Activated naive CD4-positive, alpha-beta T cell treated with anti-CD3 and anti-CD28 coated beads, Interleukin-2, amount 10 ng/mL, durations not matched to agents 7 days and 5 days (primary cell): Measurements from ENCODE around the gene SAMSN1.

Source experiments
- CTCF ChIA-PET: fragments of 350-600 bp; sonication (Branson Sonifier 250); formaldehyde crosslinking; loops from one replicate; lab custom pipeline; 2021; ENCODE audit warnings: antibody characterized with exemption; lab: Charles Lee
- DNase-seq: peaks from one replicate; pipeline ENCODE4 v3.0.0-alpha.2; 2020
- H3K27ac Mint-ChIP-seq: one replicate; pipeline ENCODE4 v1.8.0; 2021; ENCODE audit warnings: mild to moderate bottlenecking, moderate library complexity, mixed read lengths
- H3K27me3 Mint-ChIP-seq: one replicate; pipeline ENCODE4 v1.8.0; 2021; ENCODE audit warnings: mild to moderate bottlenecking, mixed read lengths
- H3K36me3 Mint-ChIP-seq: one replicate; pipeline ENCODE4 v1.8.0; 2021; ENCODE audit warnings: mixed read lengths
- H3K4me1 Mint-ChIP-seq: one replicate; pipeline ENCODE4 v1.8.0; 2021; ENCODE audit warnings: mixed read lengths
- H3K4me3 Mint-ChIP-seq: one replicate; pipeline ENCODE4 v1.8.0; 2021; ENCODE audit warnings: mild to moderate bottlenecking, moderate library complexity, mixed read lengths
- H3K9me3 Mint-ChIP-seq: one replicate; pipeline ENCODE4 v1.8.0; 2021; ENCODE audit warnings: mixed read lengths

SAMSN1 gene

DNA sequence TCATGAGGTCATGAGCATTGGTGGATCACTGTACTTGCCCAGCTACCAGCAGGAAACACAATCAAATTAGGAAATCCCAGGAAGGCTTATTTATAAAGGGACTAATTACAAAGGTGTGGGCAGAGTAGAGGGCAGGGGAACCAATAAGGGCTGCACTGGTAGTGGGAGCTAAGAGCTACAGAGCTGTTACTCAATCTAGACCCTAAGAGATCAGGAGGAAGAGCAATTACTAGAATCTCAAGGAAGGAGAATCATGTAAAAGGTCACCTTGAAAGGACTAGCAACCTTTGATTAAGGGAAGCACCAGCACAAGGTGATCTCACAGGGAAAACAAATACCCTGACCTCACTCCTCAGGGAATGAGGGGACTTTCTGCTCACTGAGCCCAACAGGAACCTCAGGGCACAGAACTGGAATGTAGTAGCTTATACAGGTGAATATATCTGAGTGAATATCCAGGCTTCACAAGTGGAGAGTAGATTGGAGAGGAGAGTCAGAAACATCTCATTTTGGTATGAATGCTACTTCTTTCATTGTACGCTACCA, 66.8 kb downstream of the SAMSN1 start:
- peaks cover 4% of the 10 kb centered on the region for H3K27me3 Mint-ChIP-seq
- no peak for DNase-seq
- CTCF ChIA-PET: no interaction called here
- H3K36me3 Mint-ChIP-seq: peaks cover 30% of the 10 kb centered on the region
- peaks cover 45% of the 10 kb centered on the region for H3K4me1 Mint-ChIP-seq
- no peak overlapping the region for H3K4me3 Mint-ChIP-seq
- peaks cover 22% of the 10 kb centered on the region for H3K9me3 Mint-ChIP-seq
- H3K27ac Mint-ChIP-seq: no peak overlapping the region

DNA sequence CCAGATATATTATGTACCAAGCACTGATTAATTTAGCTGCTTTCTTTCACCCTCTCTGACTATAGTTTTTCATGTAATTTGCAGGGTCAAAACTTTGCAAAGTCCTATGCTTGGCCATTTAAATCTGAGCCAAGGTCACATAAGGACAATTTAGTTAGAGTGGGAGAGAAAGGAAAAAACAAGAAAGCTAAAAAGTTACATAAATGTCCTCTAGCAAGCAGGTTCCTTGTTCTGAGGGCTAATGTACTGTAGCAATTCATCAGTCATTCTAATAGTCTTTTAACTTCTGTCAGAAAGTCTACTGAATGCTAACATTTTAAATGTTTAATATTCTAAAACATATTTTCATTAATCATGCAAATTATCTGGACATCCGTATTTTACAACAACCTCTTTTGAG, 68.3 kb downstream of the SAMSN1 start:
- Mint-ChIP-seq H3K27me3 (peaks cover 4% of the 10 kb centered on the region), H3K9me3 (peaks cover 11% of the 10 kb centered on the region), H3K36me3 (peaks cover 15% of the 10 kb centered on the region), H3K4me3 (no peak overlapping the region), H3K27ac (no peak overlapping the region), H3K4me1 (peaks cover 32% of the 10 kb centered on the region)
- no peak for DNase-seq
- CTCF ChIA-PET: interaction anchor here (1.0 kb wide), 1 partner anchor 28 kb away, joined by 3 read pairs; no protein-coding TSS in a partner anchor

DNA sequence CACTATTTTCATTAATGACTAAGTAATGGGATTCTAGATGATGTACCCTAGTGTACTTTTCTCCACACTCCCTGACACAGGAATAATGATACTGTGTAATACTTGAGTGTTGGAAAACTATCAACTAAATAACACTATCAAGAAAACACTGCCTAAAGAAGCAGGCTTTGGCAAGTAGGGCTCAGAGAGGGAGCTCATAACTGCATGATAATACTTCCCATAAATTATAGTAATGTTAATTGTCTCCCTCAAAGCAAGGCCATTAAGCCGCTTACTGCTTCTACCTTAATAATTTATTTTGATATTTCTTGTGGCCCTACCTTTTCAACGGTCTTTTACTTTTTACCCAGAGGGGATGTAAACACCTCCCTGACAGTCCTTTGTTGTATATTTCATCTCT, 69.0 kb downstream of the SAMSN1 start:
- Mint-ChIP-seq H3K27ac (no peak overlapping the region), H3K27me3 (peaks cover 4% of the 10 kb centered on the region), H3K9me3 (peaks cover 10% of the 10 kb centered on the region), H3K4me1 (peaks cover 27% of the 10 kb centered on the region), H3K36me3 (peaks cover 11% of the 10 kb centered on the region), H3K4me3 (no peak overlapping the region)
- DNase-seq: no peak
- CTCF ChIA-PET: interaction anchor here (1.0 kb wide), 1 partner anchor 29 kb away, joined by 3 read pairs; no protein-coding TSS in a partner anchor

DNA sequence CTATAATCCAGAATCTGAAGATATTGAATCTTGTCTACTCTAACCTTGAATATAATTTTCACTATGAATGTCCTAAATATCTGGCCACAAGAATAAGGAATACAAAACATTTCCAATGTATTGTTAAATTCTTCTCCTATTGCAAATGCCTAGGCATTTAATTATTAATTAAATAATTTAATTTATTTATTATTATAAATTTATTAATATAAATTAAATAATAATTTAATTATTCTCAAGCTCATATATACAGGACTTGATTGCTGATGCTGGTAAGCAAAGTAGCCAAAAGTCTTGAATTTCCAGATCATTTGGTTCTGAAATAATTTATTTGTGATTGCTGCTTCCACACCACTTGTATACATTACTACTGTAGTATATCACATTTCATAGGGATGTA, 71.1 kb downstream of the SAMSN1 start:
- H3K4me3 Mint-ChIP-seq: no peak overlapping the region
- CTCF ChIA-PET: no interaction called here
- peaks cover 8% of the 10 kb centered on the region for H3K36me3 Mint-ChIP-seq
- H3K27ac Mint-ChIP-seq: no peak overlapping the region
- H3K27me3 Mint-ChIP-seq: peaks cover 4% of the 10 kb centered on the region
- H3K9me3 Mint-ChIP-seq: peaks cover 9% of the 10 kb centered on the region
- DNase-seq: no peak
- H3K4me1 Mint-ChIP-seq: peaks cover 8% of the 10 kb centered on the region

DNA sequence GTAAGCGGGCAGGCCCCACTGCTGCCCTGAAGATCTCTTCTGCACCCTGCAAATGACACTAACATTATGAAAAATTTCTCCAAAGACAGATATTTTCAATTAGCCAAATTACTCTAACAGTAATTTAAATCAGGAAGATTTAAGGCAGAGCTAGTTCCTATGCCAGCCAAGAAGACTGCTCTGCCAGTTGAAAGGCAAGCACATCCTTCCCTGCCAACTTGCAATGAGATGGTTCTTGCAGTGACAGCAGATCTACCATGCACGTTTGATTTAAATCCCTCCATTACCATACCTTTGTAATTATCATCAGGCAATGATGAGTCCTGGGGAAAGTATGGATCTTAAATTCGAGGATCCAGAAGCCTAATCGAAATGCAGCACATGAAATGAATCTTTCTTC, 76.5 kb downstream of the SAMSN1 start:
- CTCF ChIA-PET: no interaction called here
- H3K9me3 Mint-ChIP-seq: peaks cover 11% of the 10 kb centered on the region
- no peak for DNase-seq
- no peaks in the 10 kb centered on the region for H3K27me3 Mint-ChIP-seq
- H3K4me3 Mint-ChIP-seq: no peak overlapping the region
- no peaks in the 10 kb centered on the region for H3K36me3 Mint-ChIP-seq
- no peaks in the 10 kb centered on the region for H3K4me1 Mint-ChIP-seq
- no peak overlapping the region for H3K27ac Mint-ChIP-seq

DNA sequence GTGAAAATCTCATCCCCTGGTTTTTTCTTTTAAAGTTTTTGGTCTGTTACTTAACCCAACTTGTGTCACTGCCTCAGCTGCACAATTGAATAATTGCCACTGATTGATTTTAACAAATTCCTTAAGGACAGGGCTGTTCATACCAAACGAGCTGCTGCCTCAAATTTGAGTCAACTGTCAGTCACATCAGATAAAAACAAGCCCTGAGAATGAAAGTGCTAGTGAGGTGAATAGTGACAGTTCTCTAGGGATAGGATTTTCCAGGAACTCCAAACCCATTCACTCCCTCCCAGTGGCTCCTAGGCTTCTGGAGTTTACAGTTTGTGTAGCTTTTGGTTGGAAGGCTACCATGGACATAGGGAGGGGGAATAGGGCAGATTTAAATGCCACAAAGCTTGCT, 79.4 kb downstream of the SAMSN1 start:
- DNase-seq: no peak
- H3K4me3 Mint-ChIP-seq: no peak overlapping the region
- H3K27ac Mint-ChIP-seq: no peak overlapping the region
- no peaks in the 10 kb centered on the region for H3K4me1 Mint-ChIP-seq
- peaks cover 11% of the 10 kb centered on the region for H3K9me3 Mint-ChIP-seq
- H3K27me3 Mint-ChIP-seq: no peaks in the 10 kb centered on the region
- no peaks in the 10 kb centered on the region for H3K36me3 Mint-ChIP-seq
- CTCF ChIA-PET: no interaction called here

- no peaks in the 10 kb centered on the region for H3K9me3 Mint-ChIP-seq
- peaks cover 30% of the 10 kb centered on the region for H3K4me1 Mint-ChIP-seq
- no peak for DNase-seq
- H3K4me3 Mint-ChIP-seq: no peak overlapping the region
- CTCF ChIA-PET: no interaction called here
- H3K27ac Mint-ChIP-seq: no peak overlapping the region
- no peaks in the 10 kb centered on the region for H3K27me3 Mint-ChIP-seq
- no peaks in the 10 kb centered on the region for H3K36me3 Mint-ChIP-seq
Observed at GRCh38 chr21:14457762-14458161, 88.4 kb downstream of the SAMSN1 start.

DNA sequence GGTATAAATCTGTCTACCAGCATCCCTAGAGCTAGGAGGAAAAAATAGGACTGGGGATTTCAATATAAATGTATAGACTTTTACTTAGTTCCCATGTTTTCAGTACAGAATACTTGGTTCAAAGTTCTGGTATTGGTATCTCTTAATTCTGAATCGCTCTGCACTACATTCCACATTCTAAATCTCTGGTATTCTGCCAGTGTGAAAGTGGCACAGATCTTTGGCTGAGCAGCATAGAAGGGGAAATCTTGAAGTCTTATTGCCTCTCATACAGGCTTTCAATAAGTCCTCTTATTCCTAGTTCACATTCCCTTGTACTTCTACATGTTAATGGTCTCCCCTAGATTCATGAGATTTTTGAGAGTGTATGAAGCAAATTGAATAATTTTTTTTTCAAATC, 89.2 kb downstream of the SAMSN1 start:
- H3K4me1 Mint-ChIP-seq: peaks cover 32% of the 10 kb centered on the region
- H3K4me3 Mint-ChIP-seq: no peak overlapping the region
- CTCF ChIA-PET: no interaction called here
- no peak overlapping the region for H3K27ac Mint-ChIP-seq
- no peaks in the 10 kb centered on the region for H3K27me3 Mint-ChIP-seq
- no peaks in the 10 kb centered on the region for H3K36me3 Mint-ChIP-seq
- DNase-seq: no peak
- no peaks in the 10 kb centered on the region for H3K9me3 Mint-ChIP-seq

DNA sequence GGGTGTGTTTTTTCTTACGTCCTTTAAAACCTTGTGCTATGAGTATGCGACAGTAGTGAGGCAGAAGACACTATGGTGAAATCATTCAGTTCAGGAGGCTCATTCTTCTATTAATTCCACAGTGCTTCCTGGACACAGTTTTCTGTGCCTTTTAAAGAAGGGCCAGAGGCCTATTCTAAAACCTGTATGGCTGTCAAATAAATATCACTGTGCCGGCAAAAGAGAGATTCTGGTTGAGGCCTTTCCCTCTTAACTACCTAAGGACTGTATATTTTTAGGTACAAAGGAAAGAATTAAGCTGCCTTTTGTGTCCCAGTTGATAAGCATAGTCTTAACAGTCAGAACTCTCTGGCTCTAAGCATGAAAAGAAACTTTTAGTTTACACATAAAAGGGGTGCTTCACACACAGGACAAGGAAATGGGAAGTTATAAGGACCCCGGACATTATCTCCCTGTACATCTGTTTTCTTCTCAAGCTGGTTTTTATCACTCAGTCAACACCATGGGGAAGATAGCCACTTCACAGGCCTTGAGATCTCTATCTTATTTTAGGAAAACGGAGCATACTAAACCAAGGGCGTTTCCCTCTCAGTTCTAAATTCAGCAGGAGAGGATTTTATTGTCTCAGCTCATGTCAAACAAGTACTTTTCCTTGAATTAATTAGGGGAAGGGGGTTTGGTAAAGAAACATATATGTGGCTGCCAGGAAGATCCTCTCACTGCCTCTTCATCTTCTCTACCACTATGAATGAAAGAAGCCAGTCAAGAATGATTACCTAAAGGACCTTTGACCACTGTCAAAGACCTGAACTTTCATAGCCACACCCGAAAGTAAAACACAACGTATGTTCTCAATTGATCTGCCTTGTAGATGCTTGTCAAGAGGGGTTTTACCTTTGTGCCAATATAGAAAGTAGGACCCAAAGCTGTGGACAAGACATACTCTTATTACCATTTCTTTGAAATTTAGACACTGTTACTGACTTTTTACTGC, 91.8 kb downstream of the SAMSN1 start:
- peak overlapping the region; percentile 79 for H3K27ac Mint-ChIP-seq
- no peak overlapping the region for H3K4me3 Mint-ChIP-seq
- no peaks in the 10 kb centered on the region for H3K27me3 Mint-ChIP-seq
- no peaks in the 10 kb centered on the region for H3K9me3 Mint-ChIP-seq
- H3K4me1 Mint-ChIP-seq: peaks cover 35% of the 10 kb centered on the region
- CTCF ChIA-PET: interaction anchor here (0.8 to 2.9 kb wide), 2 partner anchors 27 to 284 kb away, joined by 3 to 16 read pairs; no protein-coding TSS in a partner anchor
- DNase-seq: no peak
- no peaks in the 10 kb centered on the region for H3K36me3 Mint-ChIP-seq

DNA sequence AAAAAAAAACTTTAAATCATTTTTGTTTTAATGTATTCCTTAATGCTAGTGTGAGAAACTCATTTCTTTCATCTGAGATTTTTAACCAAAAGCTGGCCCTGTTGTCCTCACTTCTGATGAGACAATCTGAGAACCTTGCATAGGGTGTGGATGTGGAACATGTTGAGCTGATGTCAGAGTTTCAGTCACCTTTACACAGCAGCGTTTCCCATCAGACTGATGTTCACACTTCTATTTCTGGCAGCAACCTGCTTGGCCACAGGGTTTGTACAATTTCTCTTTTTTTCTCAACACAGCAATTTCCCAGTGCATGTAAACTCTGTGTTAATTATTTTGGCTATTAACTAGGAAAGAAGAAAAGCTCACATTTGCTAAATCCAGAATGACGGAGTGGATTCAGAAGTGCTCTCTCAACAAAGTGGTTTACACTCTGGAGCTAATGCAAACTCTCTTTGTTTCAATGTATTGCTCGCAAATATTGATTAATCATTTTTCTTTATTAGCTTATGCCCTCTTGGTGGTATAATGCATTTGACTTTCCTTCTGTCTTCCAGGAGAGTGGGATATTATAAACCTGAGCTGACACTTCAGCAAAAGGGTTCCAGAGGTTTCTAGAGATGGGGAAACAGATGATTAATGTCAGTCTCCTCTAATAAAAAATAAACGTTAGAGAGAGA, 92.6 kb downstream of the SAMSN1 start:
- CTCF ChIA-PET: interaction anchor here (0.8 to 2.9 kb wide), 4 partner anchors 28 to 284 kb away, joined by 3 to 16 read pairs (median 4); no protein-coding TSS in a partner anchor
- no peak overlapping the region for H3K4me3 Mint-ChIP-seq

GRCh38 chr21:14452727-14453241, 93.3 kb downstream of the SAMSN1 start:
- H3K27ac Mint-ChIP-seq: peak overlapping the region; percentile 12
- H3K27me3 Mint-ChIP-seq: no peaks in the 10 kb centered on the region
- CTCF ChIA-PET: interaction anchor here (0.7 to 2.9 kb wide), 4 partner anchors 80 to 1108 kb away, joined by 3 to 16 read pairs (median 4); no protein-coding TSS in a partner anchor
- H3K4me1 Mint-ChIP-seq: peaks cover 38% of the 10 kb centered on the region
- DNase-seq: no peak
- H3K36me3 Mint-ChIP-seq: no peaks in the 10 kb centered on the region
- no peak overlapping the region for H3K4me3 Mint-ChIP-seq
- H3K9me3 Mint-ChIP-seq: no peaks in the 10 kb centered on the region

More for the DNA sequence above, 92.6 kb downstream of the SAMSN1 start:
- H3K4me1 Mint-ChIP-seq: peaks cover 40% of the 10 kb centered on the region
- no peaks in the 10 kb centered on the region for H3K36me3 Mint-ChIP-seq
- no peaks in the 10 kb centered on the region for H3K9me3 Mint-ChIP-seq
- peak overlapping the region; percentile 79 for H3K27ac Mint-ChIP-seq
- DNase-seq: peak; percentile 24
- H3K27me3 Mint-ChIP-seq: no peaks in the 10 kb centered on the region

- DNase-seq: no peak
- Mint-ChIP-seq H3K36me3 (no peaks in the 10 kb centered on the region), H3K4me3 (no peak overlapping the region), H3K27me3 (no peaks in the 10 kb centered on the region), H3K27ac (no peak overlapping the region), H3K4me1 (peaks cover 38% of the 10 kb centered on the region), H3K9me3 (no peaks in the 10 kb centered on the region)
- CTCF ChIA-PET: interaction anchor here (0.7 to 2.9 kb wide), 4 partner anchors 81 to 1109 kb away, joined by 3 to 16 read pairs (median 4); no protein-coding TSS in a partner anchor
Observed at GRCh38 chr21:14452031-14452726, 93.9 kb downstream of the SAMSN1 start.

- no peak overlapping the region for H3K27ac Mint-ChIP-seq
- peaks cover 38% of the 10 kb centered on the region for H3K4me1 Mint-ChIP-seq
- CTCF ChIA-PET: interaction anchor here (2.2 kb wide), 1 partner anchor 81 kb away, joined by 6 read pairs; no protein-coding TSS in a partner anchor
- no peaks in the 10 kb centered on the region for H3K36me3 Mint-ChIP-seq
- no peak overlapping the region for H3K4me3 Mint-ChIP-seq
- no peak for DNase-seq
- no peaks in the 10 kb centered on the region for H3K27me3 Mint-ChIP-seq
- no peaks in the 10 kb centered on the region for H3K9me3 Mint-ChIP-seq
Observed at GRCh38 chr21:14451546-14451945, 94.6 kb downstream of the SAMSN1 start.
